ENCODE data around the gene CPLX4.
A peak's percentile ranks its signal among the peaks of the same experiment; 100 is the strongest.

The CPLX4 gene

GRCh38 chr18:59308938-59309260 is 9.6 kb downstream of the CPLX4 start:
- H3K4me3 ChIP-seq (ENCODE audit: low read length): no peak overlapping the region
- DNase-seq (ENCODE audit: low read depth): no peak
- TF ChIP-seq CTCF (IDR thresholded peaks at IDR 0.05; ENCODE audit: insufficient read depth, low read depth, low read length, missing control alignments): no peak

GRCh38 chr18:59308248-59308937 is 10.1 kb downstream of the CPLX4 start:
- no peak overlapping the region for H3K4me3 ChIP-seq (ENCODE audit: low read length)
- peak; percentile 54 for TF ChIP-seq CTCF (IDR thresholded peaks at IDR 0.05; ENCODE audit: insufficient read depth, low read depth, low read length, missing control alignments)
- peak; percentile 59 for DNase-seq (ENCODE audit: low read depth)

GRCh38 chr18:59306640-59307039 is 11.8 kb downstream of the CPLX4 start:
- TF ChIP-seq CTCF (IDR thresholded peaks at IDR 0.05; ENCODE audit: insufficient read depth, low read depth, low read length, missing control alignments): no peak

GRCh38 chr18:59305295-59305694 is 13.2 kb downstream of the CPLX4 start:
- TF ChIP-seq CTCF (IDR thresholded peaks at IDR 0.05; ENCODE audit: insufficient read depth, low read depth, low read length, missing control alignments): no peak
- no peak for DNase-seq (ENCODE audit: low read depth)
- H3K4me3 ChIP-seq (ENCODE audit: low read length): no peak overlapping the region

More at GRCh38 chr18:59306640-59307039, 11.8 kb downstream of the CPLX4 start:
- DNase-seq (ENCODE audit: low read depth): no peak
- H3K4me3 ChIP-seq (ENCODE audit: low read length): no peak overlapping the region

GRCh38 chr18:59303656-59304195 is 14.7 kb downstream of the CPLX4 start:
- no peak overlapping the region for H3K4me3 ChIP-seq (ENCODE audit: low read length)
- DNase-seq (ENCODE audit: low read depth): no peak
- TF ChIP-seq CTCF (IDR thresholded peaks at IDR 0.05; ENCODE audit: insufficient read depth, low read depth, low read length, missing control alignments): no peak

GRCh38 chr18:59303006-59303405 is 15.4 kb downstream of the CPLX4 start:
- no peak overlapping the region for H3K4me3 ChIP-seq (ENCODE audit: low read length)
- no peak for DNase-seq (ENCODE audit: low read depth)
- no peak for TF ChIP-seq CTCF (IDR thresholded peaks at IDR 0.05; ENCODE audit: insufficient read depth, low read depth, low read length, missing control alignments)

- no peak for DNase-seq (ENCODE audit: low read depth)
- no peak overlapping the region for H3K4me3 ChIP-seq (ENCODE audit: low read length)
- TF ChIP-seq CTCF (IDR thresholded peaks at IDR 0.05; ENCODE audit: insufficient read depth, low read depth, low read length, missing control alignments): no peak
Measured at GRCh38 chr18:59301929-59302328, 16.5 kb downstream of the CPLX4 start.

Data from epithelial cell of esophagus (primary cell).